GM12892 (cell line): ENCODE results near the gene MLF2.

Experiments used
- POLR2A ChIP-seq: IDR thresholded peaks from 2 replicates; pipeline ENCODE4 v1.6.1; 2011; ENCODE audit warnings: low read depth, low read length, control low read depth
- POLR2AphosphoS5 ChIP-seq: IDR thresholded peaks from 2 replicates; pipeline ENCODE4 v1.6.1; 2011; ENCODE audit warnings: low read depth, low read length, control low read depth

DNA sequence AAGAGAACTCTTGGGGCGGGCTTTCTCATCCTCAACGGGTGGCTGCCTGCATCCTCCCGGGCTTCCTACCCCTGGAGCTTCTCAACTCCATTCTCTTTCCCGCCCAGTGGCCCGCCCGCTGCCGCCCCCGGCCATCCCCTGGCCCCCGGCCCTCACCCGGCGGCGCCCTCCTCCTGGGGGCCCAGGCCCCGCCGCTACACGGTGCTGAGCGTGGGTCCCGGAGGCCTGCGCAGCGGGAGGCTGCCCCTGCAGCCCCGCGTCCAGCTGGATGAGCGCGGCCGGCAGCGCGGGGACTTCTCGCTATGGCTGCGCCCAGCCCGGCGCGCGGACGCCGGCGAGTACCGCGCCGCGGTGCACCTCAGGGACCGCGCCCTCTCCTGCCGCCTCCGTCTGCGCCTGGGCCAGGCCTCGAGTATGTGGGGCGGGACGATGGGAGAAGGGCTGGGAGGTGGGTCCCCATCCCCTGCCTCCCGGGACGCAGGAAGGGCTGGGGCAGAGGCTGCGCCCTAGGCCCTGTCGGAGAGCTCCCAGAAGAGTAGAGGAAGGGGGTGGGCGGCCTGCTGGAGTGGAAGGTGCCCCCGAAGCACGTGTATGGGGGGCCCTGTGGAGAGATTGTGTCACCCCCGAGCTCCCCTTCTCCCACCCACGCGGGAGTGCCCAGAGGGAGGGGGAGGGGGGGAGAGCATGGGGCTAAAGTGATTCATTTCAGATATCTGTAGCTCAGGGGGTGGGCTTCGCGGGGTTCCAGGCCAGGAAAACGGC, 20.8 kb upstream of the MLF2 start:
- TF ChIP-seq POLR2A, result no peak
- no peak for TF ChIP-seq POLR2AphosphoS5
